Chondrocyte (in vitro differentiated cells): ENCODE data around the gene AGPAT4. TPM values are rescaled to one million over a fixed set of nuclear protein-coding genes. Genes with fewer than 3 reads are reported as not detected.
"Not testable (repeated sequence)": the region's sequence is repeated elsewhere in the genome, so short reads cannot be mapped to it uniquely, and the experiment has no call there.

Experiments used
- DNase-seq: peaks from one replicate; pipeline ENCODE4 v3.0.0; 2021; ENCODE audit warnings: mixed read lengths, low spot score
- H3K27ac Mint-ChIP-seq: one replicate; pipeline ENCODE4 v1.8.0; 2021; ENCODE audit warnings: mild to moderate bottlenecking, moderate library complexity, mixed read lengths; ENCODE audit not compliant: unreplicated experiment
- H3K27me3 Mint-ChIP-seq: 2 replicates; pipeline ENCODE4 v1.8.0; 2021; ENCODE audit warnings: low read depth, mixed read lengths
- H3K36me3 Mint-ChIP-seq: 2 replicates; pipeline ENCODE4 v1.8.0; 2021; ENCODE audit warnings: low read depth, mixed read lengths
- H3K4me1 Mint-ChIP-seq: 2 replicates; pipeline ENCODE4 v1.8.0; 2021; ENCODE audit warnings: low read depth, mild to moderate bottlenecking, mixed read lengths
- H3K4me3 Mint-ChIP-seq: one replicate; pipeline ENCODE4 v1.8.0; 2021; ENCODE audit warnings: mild to moderate bottlenecking, moderate library complexity, mixed read lengths; ENCODE audit not compliant: unreplicated experiment
- H3K9me3 Mint-ChIP-seq: 2 replicates; pipeline ENCODE4 v1.8.0; 2021; ENCODE audit warnings: low read depth, mixed read lengths
- total RNA-seq: library from RNA; stranded (reverse); gene quantifications from 3 replicates; pipeline ENCODE4 v1.2.1, GENCODE V29; 2021
- TF ChIP-seq, protein P1 (sequence below): fragments of 200-600 bp; sonication (generic); IDR thresholded peaks from 2 replicates; pipeline ENCODE4 v1.5.0; 2021; ENCODE audit warnings: antibody characterized with exemption, mild to moderate bottlenecking, moderate library complexity

AGPAT4 gene
- total RNA-seq, 1 donor from 2014 or later = 11.9 TPM

DNA sequence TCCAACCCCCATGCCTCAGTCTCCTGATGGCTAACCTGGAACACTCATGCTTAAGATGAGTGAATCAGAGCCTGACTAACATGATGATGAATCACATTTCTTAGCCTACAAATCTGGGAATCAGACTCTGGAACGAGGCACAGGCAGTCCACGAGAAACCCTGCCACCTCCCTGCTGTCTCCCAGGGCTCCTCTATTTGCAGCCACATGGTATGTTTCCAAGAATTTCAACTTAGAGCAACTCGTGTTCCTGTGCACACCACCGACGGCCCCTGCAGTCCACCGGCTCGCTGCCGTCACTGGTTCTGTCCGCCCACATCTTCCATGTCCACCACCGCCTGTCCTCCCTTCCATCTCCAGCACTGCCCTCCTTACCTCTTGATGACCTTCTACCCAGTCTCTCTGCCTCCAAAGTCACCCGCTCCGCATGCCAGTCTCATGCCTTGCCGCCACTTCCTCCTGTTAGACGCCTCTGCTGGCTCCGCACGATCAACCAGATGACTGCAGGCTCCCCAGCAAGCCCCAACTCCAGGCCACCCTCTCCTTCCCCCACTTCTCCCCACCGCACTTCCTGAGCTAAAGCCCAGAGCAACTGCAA lies 87.6 kb downstream of the AGPAT4 start:
- Mint-ChIP-seq H3K36me3 (peaks cover 3% of the 10 kb centered on the region), H3K4me1 (peaks cover 11% of the 10 kb centered on the region), H3K4me3 (no peak overlapping the region), H3K27ac (peak overlapping the region; percentile 69), H3K9me3 (no peaks in the 10 kb centered on the region), H3K27me3 (no peaks in the 10 kb centered on the region)
- no peak for DNase-seq
- TF ChIP-seq, protein P1, sequence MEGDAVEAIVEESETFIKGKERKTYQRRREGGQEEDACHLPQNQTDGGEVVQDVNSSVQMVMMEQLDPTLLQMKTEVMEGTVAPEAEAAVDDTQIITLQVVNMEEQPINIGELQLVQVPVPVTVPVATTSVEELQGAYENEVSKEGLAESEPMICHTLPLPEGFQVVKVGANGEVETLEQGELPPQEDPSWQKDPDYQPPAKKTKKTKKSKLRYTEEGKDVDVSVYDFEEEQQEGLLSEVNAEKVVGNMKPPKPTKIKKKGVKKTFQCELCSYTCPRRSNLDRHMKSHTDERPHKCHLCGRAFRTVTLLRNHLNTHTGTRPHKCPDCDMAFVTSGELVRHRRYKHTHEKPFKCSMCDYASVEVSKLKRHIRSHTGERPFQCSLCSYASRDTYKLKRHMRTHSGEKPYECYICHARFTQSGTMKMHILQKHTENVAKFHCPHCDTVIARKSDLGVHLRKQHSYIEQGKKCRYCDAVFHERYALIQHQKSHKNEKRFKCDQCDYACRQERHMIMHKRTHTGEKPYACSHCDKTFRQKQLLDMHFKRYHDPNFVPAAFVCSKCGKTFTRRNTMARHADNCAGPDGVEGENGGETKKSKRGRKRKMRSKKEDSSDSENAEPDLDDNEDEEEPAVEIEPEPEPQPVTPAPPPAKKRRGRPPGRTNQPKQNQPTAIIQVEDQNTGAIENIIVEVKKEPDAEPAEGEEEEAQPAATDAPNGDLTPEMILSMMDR = no peak

DNA sequence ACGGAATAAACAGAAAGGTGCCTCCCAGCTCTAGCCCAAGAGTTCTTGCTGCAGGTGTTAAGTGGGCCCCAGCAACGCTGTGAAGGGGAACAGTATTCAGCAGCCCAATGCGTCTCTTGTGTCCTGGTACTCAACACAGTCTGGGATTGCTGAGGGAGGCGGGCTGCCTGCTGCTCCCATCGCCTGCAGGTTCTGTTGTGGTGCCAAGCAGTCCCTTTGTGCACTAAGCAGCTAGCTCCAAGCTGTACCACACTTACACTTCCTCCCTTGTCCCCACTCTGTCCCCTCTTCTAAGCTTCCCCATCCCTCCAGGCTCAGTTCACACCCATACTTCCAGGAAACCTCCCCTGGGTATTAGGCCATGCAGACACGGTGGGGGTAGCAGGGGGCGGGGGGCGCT lies 92.7 kb downstream of the AGPAT4 start:
- H3K9me3 Mint-ChIP-seq = peaks cover 11% of the 10 kb centered on the region
- peaks cover 4% of the 10 kb centered on the region for H3K4me1 Mint-ChIP-seq
- DNase-seq = no peak
- H3K4me3 Mint-ChIP-seq = no peak overlapping the region
- H3K27me3 Mint-ChIP-seq = no peaks in the 10 kb centered on the region
- TF ChIP-seq, protein P1 = no peak
- no peak overlapping the region for H3K27ac Mint-ChIP-seq
- peaks cover 19% of the 10 kb centered on the region for H3K36me3 Mint-ChIP-seq

DNA sequence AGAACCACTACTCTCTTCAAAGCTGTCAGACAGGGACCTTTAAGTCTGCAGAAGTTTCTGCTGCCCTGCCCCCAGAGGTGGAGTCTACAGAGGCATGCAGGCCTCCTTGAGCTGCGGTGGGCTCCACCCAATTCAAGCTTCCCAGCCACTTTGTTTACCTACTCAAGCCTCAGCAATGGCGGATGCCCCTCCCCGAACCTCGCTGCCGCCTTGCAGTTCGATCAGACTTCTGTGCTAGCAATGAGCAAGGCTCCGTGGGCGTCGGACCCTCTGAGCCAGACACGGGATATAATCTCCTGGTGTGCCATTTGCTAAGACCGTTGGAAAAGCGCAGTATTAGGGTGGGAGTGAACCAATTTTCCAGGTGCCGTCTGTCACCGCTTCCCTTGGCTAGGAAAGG lies 95.7 kb downstream of the AGPAT4 start:
- peaks cover 18% of the 10 kb centered on the region for H3K36me3 Mint-ChIP-seq
- peaks cover 28% of the 10 kb centered on the region for H3K9me3 Mint-ChIP-seq
- not testable (repeated sequence) for H3K27ac Mint-ChIP-seq

DNA sequence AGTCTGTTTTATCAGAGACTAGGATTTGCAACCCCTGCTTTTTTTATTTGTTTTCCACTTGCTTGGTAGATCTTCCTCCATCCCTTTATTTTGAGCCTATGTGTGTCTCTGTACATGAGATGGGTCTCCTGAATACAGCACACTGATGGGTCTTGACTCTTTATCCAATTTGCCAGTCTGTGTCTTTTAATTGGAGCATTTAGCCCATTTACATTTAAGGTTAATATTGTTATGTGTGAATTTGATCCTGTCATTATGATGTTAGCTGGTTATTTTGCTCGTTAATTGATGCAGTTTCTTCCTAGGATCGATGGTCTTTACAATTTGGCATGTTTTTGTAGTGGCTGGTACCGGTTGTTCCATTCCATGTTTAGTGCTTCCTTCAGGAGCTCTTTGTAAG lies 97.4 kb downstream of the AGPAT4 start:
- H3K9me3 Mint-ChIP-seq = peaks cover 29% of the 10 kb centered on the region
- DNase-seq, H3K27ac Mint-ChIP-seq, H3K27me3 Mint-ChIP-seq, H3K4me3 Mint-ChIP-seq, H3K4me1 Mint-ChIP-seq: not testable (repeated sequence)
- H3K36me3 Mint-ChIP-seq = peaks cover 18% of the 10 kb centered on the region

More for the DNA sequence above, 95.7 kb downstream of the AGPAT4 start:
- not testable (repeated sequence) for H3K27me3 Mint-ChIP-seq, H3K4me1 Mint-ChIP-seq, DNase-seq, H3K4me3 Mint-ChIP-seq

DNA sequence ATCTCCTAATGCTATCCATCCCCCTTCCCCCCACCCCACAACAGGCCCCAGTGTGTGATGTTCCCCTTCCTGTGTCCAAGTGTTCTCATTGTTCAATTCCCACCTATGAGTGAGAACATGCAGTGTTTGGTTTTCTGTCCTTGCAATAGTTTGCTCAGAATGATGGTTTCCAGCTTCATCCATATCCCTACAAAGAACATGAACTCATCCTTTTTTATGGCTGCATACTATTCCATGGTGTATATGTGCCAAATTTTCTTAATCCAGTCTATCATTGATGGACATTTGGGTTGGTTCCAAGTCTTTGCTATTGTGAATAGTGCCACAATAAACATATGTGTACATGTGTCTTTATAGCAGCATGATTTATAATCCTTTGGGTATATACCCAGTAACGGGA lies 101.1 kb downstream of the AGPAT4 start:
- peaks cover 29% of the 10 kb centered on the region for H3K4me1 Mint-ChIP-seq
- not testable (repeated sequence) for H3K4me3 Mint-ChIP-seq, DNase-seq, H3K27ac Mint-ChIP-seq, H3K27me3 Mint-ChIP-seq
- H3K36me3 Mint-ChIP-seq = peaks cover 11% of the 10 kb centered on the region
- peaks cover 26% of the 10 kb centered on the region for H3K9me3 Mint-ChIP-seq

DNA sequence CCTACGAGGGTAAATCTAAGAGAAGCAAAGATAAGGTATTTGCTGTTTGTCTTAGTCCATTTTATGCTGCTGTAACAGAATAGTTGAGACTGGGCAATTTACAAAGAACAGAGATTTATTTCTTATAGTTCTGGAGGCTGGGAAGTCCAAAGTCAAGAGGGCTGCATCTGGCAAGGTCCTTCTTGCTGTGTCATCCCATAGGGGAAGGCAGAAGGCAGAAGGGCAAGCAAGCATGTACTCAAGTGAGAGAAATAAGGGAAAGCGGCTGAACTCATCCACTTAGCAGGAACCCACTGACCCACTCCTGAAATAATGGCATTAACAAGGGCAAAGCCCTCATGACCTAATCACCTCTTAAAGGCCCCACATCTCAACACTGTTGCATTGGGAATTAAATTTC lies 102.7 kb downstream of the AGPAT4 start:
- H3K27ac Mint-ChIP-seq = no peak overlapping the region
- DNase-seq = no peak
- peaks cover 18% of the 10 kb centered on the region for H3K9me3 Mint-ChIP-seq
- TF ChIP-seq, protein P1 = no peak
- H3K27me3 Mint-ChIP-seq = no peaks in the 10 kb centered on the region
- H3K4me3 Mint-ChIP-seq = no peak overlapping the region
- peaks cover 2% of the 10 kb centered on the region for H3K36me3 Mint-ChIP-seq
- H3K4me1 Mint-ChIP-seq = peaks cover 29% of the 10 kb centered on the region

DNA sequence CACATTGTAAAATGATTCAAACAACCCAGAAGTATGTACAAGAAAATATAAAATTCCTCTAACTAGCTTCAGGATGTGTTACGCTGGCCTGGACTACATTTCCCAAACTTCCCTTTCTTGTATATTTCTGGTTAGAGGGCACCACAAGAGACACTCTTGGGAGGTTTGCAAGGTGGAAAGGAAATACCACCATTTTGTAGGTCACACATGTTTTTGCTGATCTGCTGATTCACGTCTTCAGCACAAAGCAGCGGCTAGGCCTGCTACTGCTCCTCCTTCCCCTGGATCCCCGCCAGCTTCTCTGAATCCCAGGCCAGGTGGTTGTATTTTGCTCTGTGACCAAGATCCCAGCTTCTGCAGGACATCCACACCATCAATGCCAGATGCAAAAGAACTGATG lies 104.2 kb downstream of the AGPAT4 start:
- peak overlapping the region; percentile 59 for H3K27ac Mint-ChIP-seq

More for the DNA sequence above, 104.2 kb downstream of the AGPAT4 start:
- Mint-ChIP-seq H3K36me3 (peaks cover 6% of the 10 kb centered on the region), H3K27me3 (no peaks in the 10 kb centered on the region), H3K9me3 (peaks cover 8% of the 10 kb centered on the region), H3K4me1 (peaks cover 29% of the 10 kb centered on the region), H3K4me3 (no peak overlapping the region)
- DNase-seq = no peak
- TF ChIP-seq, protein P1 = no peak
